Right atrium auricular region (tissue), 2 donors: ENCODE measurements around the gene RSPH3. TPM values are rescaled to one million over a fixed set of nuclear protein-coding genes. Genes with fewer than 3 reads are reported as not detected.
"Not testable (repeated sequence)": the region's sequence is repeated elsewhere in the genome, so short reads cannot be mapped to it uniquely, and the experiment has no call there.

ENCODE experiments used
- DNase-seq: peaks from one replicate; pipeline ENCODE4 v3.0.0-alpha.2; 2019; ENCODE audit warnings: low spot score
- H3K27ac ChIP-seq, 2 donors: fragments of 200-600 bp; sonication (generic); 1 replicate in 1 of 2; 2 replicates in 1 of 2; pipeline ENCODE4 v1.5.1; 2016 to 2019
- H3K27me3 ChIP-seq, 2 donors: fragments of 200-600 bp; sonication (generic); one replicate each; pipeline versions ENCODE4 v1.5.1 to v1.6.0; 2017 to 2019
- H3K36me3 ChIP-seq: fragments of 200-600 bp; sonication (generic); one replicate; pipeline ENCODE4 v1.5.1; 2016
- H3K4me1 ChIP-seq, 2 donors: fragments of 200-600 bp; sonication (generic); one replicate each; pipeline versions ENCODE4 v1.5.1 to v1.6.0; 2017 to 2019
- H3K4me3 ChIP-seq, 2 donors: fragments of 200-600 bp; sonication (generic); 1 replicate in 1 of 2; 2 replicates in 1 of 2; pipeline ENCODE4 v1.5.1; 2017 to 2019; ENCODE audit warnings: mild to moderate bottlenecking in 1 of 2, moderate library complexity in 1 of 2
- H3K9me3 ChIP-seq, 2 donors: fragments of 200-600 bp; sonication (generic); one replicate each; pipeline ENCODE4 v1.5.1; 2019
- CTCF ChIP-seq, 2 donors: fragments of 200-600 bp; sonication (generic); IDR thresholded peaks; one replicate each; pipeline ENCODE4 v1.5.1; 2019; ENCODE audit warnings: antibody characterized with exemption in 2 of 2
- total RNA-seq, 2 donors: library from RNA; depleted of rRNA; stranded (reverse); fragments of >200 nt; gene quantifications; one replicate each; pipeline ENCODE4 v1.1.0, GENCODE V29; 2016

The RSPH3 gene
- total RNA-seq, 2 donors from 2014 or later, result 6.8 to 10.0 TPM

GRCh38 chr6:158996856-158997255 is 3.1 kb downstream of the RSPH3 start:
- no peaks in the 10 kb centered on the region for H3K9me3 ChIP-seq
- no peaks in the 10 kb centered on the region for H3K36me3 ChIP-seq
- DNase-seq, result no peak
- peaks cover 0 to 20% of the 10 kb centered on the region in 2 donors for H3K4me1 ChIP-seq
- no peak overlapping the region for H3K4me3 ChIP-seq
- no peaks in the 10 kb centered on the region for H3K27me3 ChIP-seq
- TF ChIP-seq CTCF (IDR thresholded peaks at IDR 0.05), result no peak
- H3K27ac ChIP-seq, result no peak overlapping the region

- Histone ChIP-seq H3K27ac (no peak overlapping the region), H3K4me1 (no peaks in the 10 kb centered on the region), H3K27me3 (no peaks in the 10 kb centered on the region), H3K9me3 (peaks cover 0 to 4% of the 10 kb centered on the region in 2 donors), H3K36me3 (no peaks in the 10 kb centered on the region), H3K4me3 (no peak overlapping the region)
- no peak for DNase-seq
- no peak for TF ChIP-seq CTCF (IDR thresholded peaks at IDR 0.05)
These were observed 6.4 kb downstream of the RSPH3 start for GRCh38 chr6:158993639-158994038.

GRCh38 chr6:158991017-158991723 is 8.8 kb downstream of the RSPH3 start:
- Histone ChIP-seq H3K9me3 (peaks cover 0 to 10% of the 10 kb centered on the region in 2 donors), H3K27ac (no peak overlapping the region), H3K27me3 (no peaks in the 10 kb centered on the region), H3K36me3 (no peaks in the 10 kb centered on the region), H3K4me3 (no peak overlapping the region), H3K4me1 (no peaks in the 10 kb centered on the region)
- DNase-seq, result no peak
- no peak for TF ChIP-seq CTCF (IDR thresholded peaks at IDR 0.05)

GRCh38 chr6:158989711-158990110 is 10.3 kb downstream of the RSPH3 start:
- H3K27ac ChIP-seq, DNase-seq, H3K9me3 ChIP-seq, H3K27me3 ChIP-seq, H3K36me3 ChIP-seq, H3K4me3 ChIP-seq, H3K4me1 ChIP-seq: not testable (repeated sequence)

GRCh38 chr6:158988477-158988876 is 11.5 kb downstream of the RSPH3 start:
- Histone ChIP-seq H3K4me1 (no peaks in the 10 kb centered on the region), H3K27me3 (no peaks in the 10 kb centered on the region), H3K27ac (no peak overlapping the region), H3K9me3 (peaks cover 0 to 10% of the 10 kb centered on the region in 2 donors), H3K36me3 (no peaks in the 10 kb centered on the region), H3K4me3 (no peak overlapping the region)
- TF ChIP-seq CTCF (IDR thresholded peaks at IDR 0.05), result no peak
- DNase-seq, result no peak

- H3K9me3 ChIP-seq, result peaks cover 0 to 10% of the 10 kb centered on the region in 2 donors
These were observed 12.3 kb downstream of the RSPH3 start for GRCh38 chr6:158987657-158988056.

More at GRCh38 chr6:158987657-158988056, 12.3 kb downstream of the RSPH3 start:
- Histone ChIP-seq H3K4me1 (no peaks in the 10 kb centered on the region), H3K36me3 (no peaks in the 10 kb centered on the region), H3K27ac (no peak overlapping the region), H3K4me3 (no peak overlapping the region), H3K27me3 (no peaks in the 10 kb centered on the region)
- DNase-seq, result no peak
- no peak for TF ChIP-seq CTCF (IDR thresholded peaks at IDR 0.05)
